GM19351 (cell line): ENCODE data around the gene CA5B.
"Not testable (repeated sequence)": the region's sequence is repeated elsewhere in the genome, so short reads cannot be mapped to it uniquely, and the experiment has no call there.

Experiments
- ATAC-seq: cut with Tn5 transposase; IDR thresholded peaks from one replicate; pipeline ENCODE4 v1.9.1; 2021; ENCODE audit warnings: mild to moderate bottlenecking, moderate library complexity; ENCODE audit not compliant: unreplicated experiment

The CA5B gene

DNA sequence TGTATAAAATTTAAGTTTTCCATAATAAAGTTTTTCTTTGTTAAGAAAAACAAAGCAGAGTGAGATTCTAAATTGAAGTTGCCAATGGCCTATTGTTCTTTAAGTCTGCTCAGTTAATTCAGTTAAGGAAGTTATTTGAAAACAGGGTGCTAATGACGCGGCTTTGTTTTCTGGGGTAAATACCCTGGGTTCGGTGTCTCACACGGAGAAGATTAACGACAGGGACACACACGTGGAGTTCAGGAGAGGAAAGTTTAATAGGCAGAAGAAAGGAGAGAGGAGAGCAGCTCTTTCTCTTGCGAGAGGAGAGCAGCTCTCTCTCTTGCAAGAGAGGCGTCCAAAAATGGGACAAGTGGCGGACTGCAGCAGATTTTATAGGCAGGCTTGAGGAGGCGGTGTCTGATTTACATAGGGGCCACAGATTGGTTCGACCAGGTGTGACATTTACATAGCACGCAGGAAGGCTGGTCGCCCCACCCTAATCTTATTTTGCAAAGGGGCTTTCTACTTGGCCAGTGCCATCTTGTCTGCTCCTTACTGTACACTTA lies 9.6 kb downstream of the CA5B start:
- no peak for ATAC-seq

DNA sequence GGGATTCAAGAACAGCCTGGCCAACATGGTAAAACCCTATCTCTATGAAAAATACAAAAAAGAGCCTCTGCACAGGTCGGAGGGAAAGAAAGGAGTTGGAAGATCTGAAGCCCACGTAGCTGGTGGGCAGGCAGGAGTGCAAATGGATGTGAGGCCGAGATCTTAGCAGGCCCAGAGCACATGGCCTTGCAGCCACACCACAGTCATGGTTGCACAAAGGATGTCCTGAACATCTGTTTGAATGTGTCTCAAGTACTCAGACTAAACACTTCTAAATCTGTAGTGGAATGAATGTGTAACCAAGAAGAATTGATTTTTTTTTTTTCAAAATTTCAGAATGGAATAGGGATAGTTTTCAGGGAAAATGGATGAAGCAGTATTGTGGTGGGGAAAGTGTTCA lies 10.8 kb downstream of the CA5B start:
- no peak for ATAC-seq

DNA sequence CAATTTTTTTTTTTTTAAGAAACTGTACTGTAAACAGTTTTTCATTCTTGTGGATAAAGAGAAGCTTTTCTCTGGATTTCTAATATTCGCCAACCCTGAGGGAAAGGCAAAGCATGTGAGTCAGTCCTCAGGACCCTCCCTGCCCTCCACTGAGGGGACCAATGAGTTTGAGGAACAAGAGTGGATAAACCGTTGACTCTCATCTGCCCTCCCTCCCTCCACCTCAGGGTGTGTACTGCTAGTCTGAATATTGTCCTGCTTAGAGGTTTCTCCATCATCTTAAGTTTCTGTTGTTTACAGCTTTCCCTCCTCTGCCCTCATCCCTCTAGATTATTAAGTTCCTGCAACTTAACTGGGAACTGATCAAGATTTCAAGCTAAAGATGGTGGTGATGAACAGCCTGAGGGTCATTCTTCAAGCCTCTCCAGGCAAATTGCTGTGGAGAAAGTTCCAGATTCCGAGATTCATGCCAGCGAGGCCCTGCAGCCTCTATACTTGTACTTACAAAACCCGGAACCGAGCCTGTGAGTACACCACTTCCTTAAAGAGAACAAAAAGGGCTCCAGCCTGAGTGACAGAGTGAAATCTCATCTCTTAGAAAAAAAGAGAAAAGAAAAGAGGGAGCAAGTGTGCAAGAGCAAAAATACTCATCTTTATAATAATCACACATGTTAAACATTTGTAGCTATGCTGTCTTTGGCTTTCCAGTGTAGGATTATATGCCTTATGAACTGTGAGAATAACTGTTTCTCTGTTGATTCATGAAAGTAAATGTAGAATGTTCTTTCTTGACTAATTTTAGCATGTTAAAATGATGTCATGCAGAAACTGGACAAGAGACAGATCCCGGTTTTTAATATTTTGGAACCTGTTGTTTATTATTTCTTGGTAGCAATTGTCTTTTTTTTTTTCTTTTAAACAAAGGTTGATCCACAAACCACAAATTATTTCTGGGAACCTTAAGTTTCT lies 11.9 kb downstream of the CA5B start:
- ATAC-seq = peak; percentile 91

GRCh38 chrX:15750611-15751154 lies 12.6 kb downstream of the CA5B start:
- ATAC-seq = no peak

GRCh38 chrX:15751155-15751819 lies 13.2 kb downstream of the CA5B start:
- no peak for ATAC-seq

- ATAC-seq = no peak
Observed at GRCh38 chrX:15755091-15755490, 17.0 kb downstream of the CA5B start.

DNA sequence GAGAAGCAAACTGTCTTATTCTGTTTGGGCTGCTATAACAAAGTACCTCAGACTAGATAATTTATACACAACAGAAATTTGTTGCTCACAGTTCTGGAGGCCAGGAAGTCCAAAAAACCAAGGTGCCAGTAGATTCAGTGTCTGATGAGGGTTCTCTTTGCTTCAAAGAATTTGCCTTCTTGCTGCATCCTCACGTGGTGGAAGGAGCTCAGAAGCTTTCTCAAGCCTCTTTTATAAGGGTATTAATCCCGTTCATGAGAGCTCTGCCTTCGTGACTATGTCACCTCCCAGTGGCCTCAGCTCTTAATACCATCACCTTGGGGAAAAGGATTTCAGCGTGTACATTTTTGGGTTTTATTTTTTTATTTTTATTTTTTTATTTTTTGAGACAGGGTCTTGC lies 20.1 kb downstream of the CA5B start:
- no peak for ATAC-seq

DNA sequence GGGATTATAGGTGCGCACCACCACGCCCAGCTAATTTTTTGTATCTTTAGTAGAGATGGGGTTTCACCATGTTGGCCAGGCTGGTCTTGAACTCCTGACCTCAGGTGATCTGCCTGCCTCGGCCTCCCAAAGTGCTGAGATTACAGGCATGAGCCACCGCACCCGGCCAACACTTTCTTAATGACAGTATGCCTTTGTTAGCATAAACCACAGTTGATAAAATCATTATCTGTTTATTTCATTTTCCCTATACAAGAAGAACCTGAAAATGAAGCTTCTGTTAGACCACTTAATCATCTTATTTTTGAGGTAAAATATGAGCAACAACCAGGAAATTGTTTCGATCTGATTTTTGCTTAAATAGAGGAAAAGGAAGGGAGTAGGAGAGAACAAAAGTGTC lies 21.8 kb downstream of the CA5B start:
- ATAC-seq = not testable (repeated sequence)

DNA sequence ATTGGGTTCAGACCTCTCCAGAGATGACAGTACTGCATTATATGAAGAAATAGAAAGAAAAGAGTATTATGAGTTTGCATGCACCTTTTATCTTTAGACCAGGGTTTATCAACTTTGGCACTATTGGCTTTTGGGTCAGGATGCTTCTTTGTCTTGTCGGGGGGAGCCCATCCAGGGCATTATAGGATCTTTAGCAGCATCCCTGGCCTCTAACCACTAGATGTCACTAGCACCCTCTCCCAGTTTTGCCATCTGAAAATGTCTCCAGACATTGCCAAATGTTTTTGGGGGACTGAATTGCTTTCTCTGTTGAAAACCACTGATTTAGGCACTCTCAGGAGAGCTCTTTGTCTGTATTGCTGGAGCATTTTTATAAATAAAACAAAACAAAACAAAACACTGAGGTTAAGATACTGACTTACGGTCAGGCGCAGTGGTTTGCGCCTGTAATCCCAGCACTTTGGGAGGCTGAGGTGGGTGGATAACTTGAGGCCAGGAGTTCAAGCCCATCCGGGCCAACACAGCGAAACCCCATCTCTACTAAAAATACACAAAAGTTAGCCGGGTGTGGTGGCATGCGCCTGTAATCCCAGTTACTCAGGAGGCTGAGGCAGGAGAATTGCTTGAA lies 23.6 kb downstream of the CA5B start:
- ATAC-seq = peak; percentile 82

DNA sequence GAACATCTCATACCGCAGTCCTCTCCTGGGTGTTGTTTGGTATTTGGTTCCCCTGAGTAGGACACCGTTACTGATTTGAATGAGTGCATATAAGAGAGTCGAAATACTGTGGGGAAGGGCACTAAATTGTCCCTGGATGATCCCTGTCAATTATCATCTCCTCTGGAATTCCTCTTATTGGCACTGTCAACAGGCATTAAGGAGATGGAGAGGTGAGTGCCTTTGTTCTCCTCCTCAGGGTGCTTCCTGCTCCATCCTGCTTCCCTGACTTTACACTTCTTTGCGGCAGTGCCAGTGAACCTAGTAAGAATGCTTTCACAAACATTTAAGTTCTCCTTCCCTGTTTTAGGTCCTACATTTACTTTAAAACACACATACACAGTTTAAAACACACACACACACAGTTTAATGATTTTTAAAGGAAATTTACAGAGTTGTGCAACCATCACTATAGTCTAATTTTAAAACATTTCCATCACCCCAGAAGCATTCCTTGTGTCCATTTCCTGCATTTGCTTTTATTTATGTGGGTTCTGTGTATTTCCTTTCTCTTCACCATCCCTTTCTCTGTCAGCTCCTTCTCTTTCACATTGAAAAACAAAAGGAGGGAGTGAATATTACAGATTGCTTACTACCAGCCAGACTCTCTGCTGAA lies 31.4 kb downstream of the CA5B start:
- no peak for ATAC-seq

- ATAC-seq = peak; percentile 89
Observed at GRCh38 chrX:15781961-15782699, 44.1 kb downstream of the CA5B start.

GRCh38 chrX:15785176-15785750 lies 47.2 kb downstream of the CA5B start:
- ATAC-seq = no peak

DNA sequence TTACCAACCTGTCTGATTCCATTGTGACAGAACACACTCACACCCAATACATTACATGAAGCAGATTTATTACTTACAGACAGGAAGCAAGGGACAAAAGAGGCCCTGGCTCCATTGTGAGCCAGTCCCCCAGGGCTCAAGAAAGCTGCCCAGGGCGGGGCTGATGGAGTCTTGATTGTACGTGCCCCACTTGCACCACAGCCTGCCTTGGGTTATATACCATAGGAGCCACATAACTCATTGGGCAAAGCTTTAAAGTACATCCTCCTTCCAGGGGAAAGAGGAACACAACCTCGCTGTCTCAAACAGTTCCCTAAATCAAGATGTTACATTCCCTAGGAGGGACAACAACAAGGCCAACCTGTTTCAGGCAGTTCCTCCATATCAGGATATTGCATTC lies 48.8 kb downstream of the CA5B start:
- ATAC-seq = no peak

DNA sequence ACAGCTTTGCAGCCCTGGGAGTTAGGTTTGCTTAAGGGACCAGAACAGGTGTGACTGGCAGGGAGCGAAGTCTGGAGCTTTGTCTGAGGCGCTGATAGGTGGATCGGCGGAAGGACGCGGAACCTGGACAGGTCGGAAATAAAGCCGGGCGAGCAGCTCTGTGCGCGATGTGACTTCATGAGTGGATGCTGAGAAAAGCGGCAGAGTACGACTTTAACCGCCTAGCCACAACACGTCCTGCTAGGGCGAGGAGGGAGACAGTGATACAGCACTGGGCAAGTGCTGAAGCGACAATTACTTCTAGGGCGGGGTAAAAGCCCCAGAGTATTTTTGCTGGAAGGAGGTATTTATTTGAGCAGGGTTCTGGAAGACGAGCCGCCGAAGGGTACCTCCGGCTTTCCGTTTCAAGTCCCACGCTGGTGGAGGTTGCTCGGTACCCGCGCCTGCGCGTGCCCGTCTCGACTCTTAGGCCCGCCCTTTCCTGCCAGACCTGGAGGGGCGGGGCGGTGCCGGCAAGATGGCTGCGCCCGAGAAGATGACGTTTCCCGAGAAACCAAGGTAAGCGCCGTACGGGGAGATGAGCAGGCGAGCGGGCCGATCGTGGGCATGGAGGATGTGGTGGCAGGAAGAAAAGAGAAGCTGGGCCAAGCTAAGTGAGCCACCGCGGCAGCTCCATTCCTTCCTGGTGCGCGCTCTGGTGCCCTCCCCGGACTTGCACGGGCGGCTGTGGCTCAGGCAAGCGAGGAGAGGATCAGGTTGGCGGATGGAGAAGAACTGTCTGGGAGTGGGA lies 52.1 kb downstream of the CA5B start, which contains the start of gene ZRSR2:
ZRSR2 (plus strand) TSS at position 506 of the 790 bp plus-strand sequence; CDS start at position 518, 12 bp downstream.
- ATAC-seq = peak; percentile 90

GRCh38 chrX:15790769-15791290 lies 52.8 kb downstream of the CA5B start:
- ATAC-seq = peak; percentile 29

GRCh38 chrX:15797707-15798106 lies 59.6 kb downstream of the CA5B start:
- no peak for ATAC-seq

DNA sequence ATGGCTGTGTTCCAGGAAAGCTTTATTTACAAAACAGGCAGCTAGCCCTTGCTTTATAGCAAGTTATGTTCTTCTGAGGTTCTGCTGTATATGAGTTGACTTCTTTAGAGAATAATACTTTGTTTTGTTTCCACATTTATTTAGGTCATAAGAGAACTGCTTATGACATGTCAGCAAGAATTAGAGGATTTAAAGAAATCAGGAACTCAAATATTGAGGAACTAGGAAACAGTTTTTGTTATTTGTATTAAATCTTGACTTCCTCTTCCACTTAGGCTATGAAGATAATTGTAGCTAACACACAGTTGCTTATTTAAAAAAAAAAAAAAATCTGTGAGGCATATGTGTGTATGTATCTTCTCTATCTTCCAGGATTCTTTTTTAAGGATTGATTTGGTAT lies 66.5 kb downstream of the CA5B start:
- no peak for ATAC-seq

- no peak for ATAC-seq
Observed at GRCh38 chrX:15808254-15808653, 70.2 kb downstream of the CA5B start.
